ENCODE results near the gene ZSCAN16.

ZSCAN16 gene

GRCh38 chr6:28134716-28135115, 10.3 kb downstream of the ZSCAN16 start:
- DNase-seq: no peak

GRCh38 chr6:28135393-28135792, 11.0 kb downstream of the ZSCAN16 start:
- no peak for DNase-seq

- peak; percentile 17 for DNase-seq
These were observed 12.4 kb downstream of the ZSCAN16 start for GRCh38 chr6:28136585-28137504.

- no peak for DNase-seq
These were observed 13.1 kb downstream of the ZSCAN16 start for GRCh38 chr6:28137505-28137981.

- DNase-seq: no peak
These were observed 15.6 kb downstream of the ZSCAN16 start for GRCh38 chr6:28139860-28140543.

GRCh38 chr6:28140616-28141015, 16.2 kb downstream of the ZSCAN16 start:
- no peak for DNase-seq

GRCh38 chr6:28141500-28142329, 17.3 kb downstream of the ZSCAN16 start, which contains the start of gene ZKSCAN8:
ZKSCAN8 (plus strand) TSS chr6:28141883; CDS start chr6:28148408, 6,525 bp downstream.
- peak; percentile 79 for DNase-seq

GRCh38 chr6:28142446-28142845, 18.0 kb downstream of the ZSCAN16 start:
- DNase-seq: no peak

- no peak for DNase-seq
These were observed 20.8 kb downstream of the ZSCAN16 start for GRCh38 chr6:28145231-28145630.

GRCh38 chr6:28152531-28152930, 28.1 kb downstream of the ZSCAN16 start:
- DNase-seq: no peak

- no peak for DNase-seq
These were observed 29.1 kb downstream of the ZSCAN16 start for GRCh38 chr6:28153546-28153945.

GRCh38 chr6:28154357-28154756, 29.9 kb downstream of the ZSCAN16 start:
- DNase-seq: no peak

GRCh38 chr6:28158318-28158717, 33.9 kb downstream of the ZSCAN16 start:
- DNase-seq: no peak

- no peak for DNase-seq
These were observed 34.7 kb downstream of the ZSCAN16 start for GRCh38 chr6:28159029-28159607.

- DNase-seq: no peak
These were observed 35.8 kb downstream of the ZSCAN16 start for GRCh38 chr6:28160233-28160632.

GRCh38 chr6:28161410-28162079, 37.1 kb downstream of the ZSCAN16 start:
- peak; percentile 33 for DNase-seq

GRCh38 chr6:28165563-28165962, 41.2 kb downstream of the ZSCAN16 start:
- no peak for DNase-seq

- DNase-seq: no peak
These were observed 42.7 kb downstream of the ZSCAN16 start for GRCh38 chr6:28167068-28167467.

GRCh38 chr6:28167926-28168325, 43.5 kb downstream of the ZSCAN16 start:
- DNase-seq: no peak

GRCh38 chr6:28171271-28171670, 46.9 kb downstream of the ZSCAN16 start:
- DNase-seq: no peak

- DNase-seq: no peak
These were observed 47.6 kb downstream of the ZSCAN16 start for GRCh38 chr6:28172006-28172405.

GRCh38 chr6:28176373-28176772, 52.0 kb downstream of the ZSCAN16 start:
- DNase-seq: no peak
